Activated CD8-positive, alpha-beta memory T cell treated with anti-CD3 and anti-CD28 coated beads for 36 hours (primary cell): ENCODE measurements around the gene DOCK10. TPM values are rescaled to one million over a fixed set of nuclear protein-coding genes. Genes with fewer than 3 reads are reported as not detected.

Experiments
- CTCF ChIA-PET: fragments of 350-600 bp; sonication (Branson Sonifier 250); formaldehyde crosslinking; loops from one replicate; lab custom pipeline; 2021; ENCODE audit warnings: antibody characterized with exemption; lab: Charles Lee
- POLR2A ChIA-PET: fragments of 350-600 bp; sonication (Branson Sonifier 250); formaldehyde crosslinking; loops from one replicate; lab custom pipeline; 2021; ENCODE audit warnings: antibody characterized with exemption; lab: Charles Lee
- total RNA-seq, 2 experiments: library from RNA; stranded (reverse); gene quantifications; one replicate each; pipeline ENCODE4 v1.2.3, GENCODE V29; 2021

DOCK10 gene
- total RNA-seq, 2 experiments from 2014 or later, result 144 to 152 TPM

GRCh38 chr2:224798180-224798579, 244.1 kb downstream of the DOCK10 start:
- CTCF ChIA-PET, result interaction anchor here (0.8 to 1.4 kb wide), 3 partner anchors 10 to 1864 kb away, joined by 3 to 4 read pairs (median 3); no protein-coding TSS in a partner anchor
- POLR2A ChIA-PET, result no interaction called here

DNA sequence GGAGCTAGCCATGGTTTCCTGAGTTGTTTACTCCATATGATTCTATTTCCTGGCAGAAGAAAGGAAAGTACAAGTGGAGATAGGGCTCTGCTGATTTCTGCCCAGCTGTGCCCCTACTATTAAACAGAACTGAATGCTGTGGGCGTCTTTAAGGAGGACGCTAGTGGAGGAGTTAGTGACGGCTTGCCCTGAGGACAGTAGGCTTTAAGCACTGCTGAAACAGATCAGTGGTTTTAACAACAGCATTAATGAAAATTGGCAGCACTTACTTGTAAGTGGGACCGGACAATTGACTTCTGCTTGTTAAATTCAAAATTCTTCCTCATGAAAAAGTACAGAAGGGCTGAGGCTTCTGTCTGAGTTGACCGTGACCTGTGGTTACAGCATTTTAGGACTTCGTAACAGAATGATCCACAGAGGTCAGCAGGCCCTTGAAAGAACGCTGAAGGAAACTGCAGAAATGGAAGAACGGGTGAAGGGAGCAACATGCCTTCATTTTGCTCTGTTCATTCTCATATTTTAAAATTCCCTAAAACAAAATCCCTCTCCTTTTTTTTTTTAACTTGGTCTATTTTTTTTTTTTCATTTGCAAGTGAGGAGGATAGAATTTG, 245.5 kb downstream of the DOCK10 start:
- ChIA-PET POLR2A (no interaction called here), CTCF (no interaction called here)

GRCh38 chr2:224793946-224794345, 248.3 kb downstream of the DOCK10 start:
- POLR2A ChIA-PET, result no interaction called here
- CTCF ChIA-PET, result no interaction called here

GRCh38 chr2:224786848-224787247, 255.4 kb downstream of the DOCK10 start:
- ChIA-PET POLR2A (no interaction called here), CTCF (no interaction called here)

DNA sequence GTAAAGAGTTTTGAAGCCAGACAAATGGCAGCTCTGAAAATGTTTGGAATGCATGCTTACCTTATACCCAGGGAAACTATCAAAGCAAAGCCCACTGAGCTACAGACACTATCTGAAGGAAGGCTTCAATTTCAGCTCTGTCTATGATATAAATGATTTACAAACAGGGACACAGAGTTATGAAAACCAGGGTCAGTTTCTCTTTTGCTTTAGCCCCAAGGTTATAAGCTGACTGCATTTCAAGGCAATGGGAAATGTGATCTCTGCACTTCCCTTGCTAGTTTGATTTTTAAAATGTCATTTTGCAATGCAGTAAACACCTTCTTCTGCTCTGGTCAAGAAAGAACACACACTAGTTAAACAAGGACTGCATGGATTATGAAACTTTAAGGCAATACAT, 260.9 kb downstream of the DOCK10 start:
- CTCF ChIA-PET, result interaction anchor here (1.1 kb wide), 1 partner anchor 8 kb away, joined by 4 read pairs; no protein-coding TSS in a partner anchor
- POLR2A ChIA-PET, result no interaction called here

GRCh38 chr2:224780823-224781222, 261.4 kb downstream of the DOCK10 start:
- ChIA-PET CTCF (interaction anchor here (1.1 kb wide), 1 partner anchor 9 kb away, joined by 4 read pairs; no protein-coding TSS in a partner anchor), POLR2A (no interaction called here)

DNA sequence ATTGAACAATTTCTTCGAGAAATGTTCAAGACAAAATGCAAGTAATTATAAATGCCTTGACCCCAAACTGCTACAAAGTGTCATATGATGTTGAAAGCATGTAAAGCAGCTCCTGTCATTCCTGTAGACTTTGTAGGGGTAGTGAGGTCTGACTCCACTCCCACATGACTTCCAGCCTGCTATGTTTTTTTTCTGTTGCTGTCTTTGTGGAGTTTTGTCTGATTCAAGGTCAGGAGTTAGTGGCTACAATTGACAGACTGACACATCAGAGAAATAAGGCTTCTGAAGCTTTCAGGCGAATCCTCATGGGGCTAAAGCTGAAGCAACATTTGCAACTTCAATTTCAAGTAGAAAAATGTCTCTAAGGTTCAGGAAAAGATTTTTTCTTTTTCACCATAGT, 262.2 kb downstream of the DOCK10 start:
- ChIA-PET CTCF (no interaction called here), POLR2A (no interaction called here)

- POLR2A ChIA-PET, result no interaction called here
These were observed 263.8 kb downstream of the DOCK10 start for GRCh38 chr2:224778474-224778877.

DNA sequence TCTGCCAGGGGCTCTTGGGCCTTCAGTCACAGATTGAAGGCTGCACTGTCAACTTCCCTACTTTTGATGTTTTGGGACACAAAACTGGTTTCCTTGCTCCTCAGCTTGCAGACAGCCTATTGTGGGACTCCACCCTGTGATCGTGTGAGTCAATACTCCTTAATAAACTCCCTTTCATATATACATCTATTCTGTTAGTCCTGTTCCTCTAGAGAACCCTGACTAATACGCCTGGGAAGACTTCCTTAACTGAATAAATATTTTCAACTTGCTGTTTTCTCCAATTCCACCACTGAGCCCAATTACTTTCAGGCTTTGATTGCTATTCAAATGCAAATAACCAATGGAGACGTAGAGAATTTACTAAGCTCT, 264.7 kb downstream of the DOCK10 start:
- ChIA-PET CTCF (interaction anchor here (1.3 to 1.8 kb wide), 2 partner anchors 10 to 15 kb away, joined by 3 to 5 read pairs; no protein-coding TSS in a partner anchor), POLR2A (no interaction called here)

More at GRCh38 chr2:224778474-224778877, 263.8 kb downstream of the DOCK10 start:
- CTCF ChIA-PET, result interaction anchor here (0.6 to 1.8 kb wide), 3 partner anchors 9 to 20 kb away, joined by 3 to 5 read pairs (median 3); no protein-coding TSS in a partner anchor

GRCh38 chr2:224776795-224777558, 265.3 kb downstream of the DOCK10 start:
- ChIA-PET POLR2A (no interaction called here), CTCF (no interaction called here)

GRCh38 chr2:224775647-224776046, 266.6 kb downstream of the DOCK10 start:
- CTCF ChIA-PET, result no interaction called here
- POLR2A ChIA-PET, result no interaction called here

DNA sequence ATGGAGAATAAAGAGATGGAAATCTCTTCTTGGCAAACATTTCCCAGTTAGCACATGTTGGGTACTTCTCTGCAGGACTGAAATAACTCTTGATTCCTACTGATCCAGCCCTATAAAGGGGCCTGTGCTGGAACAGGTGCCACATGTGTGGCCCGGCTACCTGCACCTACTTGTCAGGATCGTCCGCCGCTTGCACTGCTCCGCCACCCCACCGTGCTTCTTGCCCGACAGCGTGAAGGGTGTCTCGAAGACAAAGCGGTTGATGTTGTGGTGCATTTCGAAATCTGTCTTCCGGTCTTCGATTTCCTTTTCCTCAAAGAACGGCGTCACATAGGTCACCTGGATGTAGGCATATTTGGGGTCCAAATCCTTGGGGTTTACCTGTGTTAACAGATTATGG, 267.5 kb downstream of the DOCK10 start:
- ChIA-PET CTCF (no interaction called here), POLR2A (no interaction called here)

DNA sequence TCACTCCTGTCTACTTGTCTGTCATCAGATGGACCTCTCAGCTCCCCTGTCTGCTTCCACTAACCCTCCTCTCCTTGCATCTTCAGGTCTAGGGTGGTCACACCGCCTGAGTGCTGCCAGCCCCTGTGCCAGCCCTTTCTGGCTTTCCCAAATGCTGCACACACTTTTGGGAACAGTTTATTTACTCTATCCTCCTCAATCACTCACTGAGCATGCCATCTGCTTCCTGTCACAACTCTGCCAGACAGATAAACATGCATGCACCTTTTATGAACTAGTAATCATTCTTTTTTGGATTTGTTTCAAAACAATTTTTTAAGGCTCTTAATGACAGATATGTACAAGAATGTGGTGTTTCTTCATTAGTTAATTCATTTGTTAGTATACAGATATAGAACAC, 269.8 kb downstream of the DOCK10 start:
- ChIA-PET CTCF (no interaction called here), POLR2A (no interaction called here)

- POLR2A ChIA-PET, result no interaction called here
- CTCF ChIA-PET, result no interaction called here
These were observed 272.8 kb downstream of the DOCK10 start for GRCh38 chr2:224769489-224769888.

GRCh38 chr2:224764565-224765236, 277.6 kb downstream of the DOCK10 start:
- CTCF ChIA-PET, result no interaction called here
- POLR2A ChIA-PET, result interaction anchor here (0.7 kb wide), 1 partner anchor 322 kb away, joined by 3 read pairs; no protein-coding TSS in a partner anchor

GRCh38 chr2:224757934-224758548, 284.2 kb downstream of the DOCK10 start:
- ChIA-PET CTCF (no interaction called here), POLR2A (no interaction called here)

GRCh38 chr2:224753743-224754540, 288.3 kb downstream of the DOCK10 start:
- POLR2A ChIA-PET, result no interaction called here
- CTCF ChIA-PET, result no interaction called here

- CTCF ChIA-PET, result no interaction called here
- POLR2A ChIA-PET, result no interaction called here
These were observed 290.1 kb downstream of the DOCK10 start for GRCh38 chr2:224751996-224752698.
